ENCODE measurements around the gene ANKRD13B. TPM values are rescaled to one million over a fixed set of nuclear protein-coding genes. Genes with fewer than 3 reads are reported as not detected.

ANKRD13B gene
- total and polyA plus RNA-seq, 2 of the 13 experiments (the other 11 are each of a cell fraction or from before 2014, with no cell fraction given) = 1.7 to 1.8 TPM

GRCh38 chr17:29593591-29594518 lies 923 bp downstream of the ANKRD13B start (continued):
- TF ChIP-seq MYPOP (CRISPR knock-in tag; IDR thresholded peaks at IDR 0.05) (0 out of 2 replicates have a peak, but pooled peaks have one; percentile 22), ZNF235 (CRISPR knock-in tag; IDR thresholded peaks at IDR 0.05; ENCODE audit: borderline replicate concordance) (no peak), ATAD3A (CRISPR knock-in tag; IDR thresholded peaks at IDR 0.05) (peak; percentile 94; the same call in 1 of the 2 replicates), ZNF790 (CRISPR knock-in tag; IDR thresholded peaks at IDR 0.05; ENCODE audit: borderline replicate concordance) (no peak), ZBTB38 (CRISPR knock-in tag; IDR thresholded peaks at IDR 0.05) (no peak), GPBP1L1 (CRISPR knock-in tag; IDR thresholded peaks at IDR 0.05) (no peak), ZNF503 (CRISPR knock-in tag; IDR thresholded peaks at IDR 0.05) (no peak), FOXA1 (IDR thresholded peaks at IDR 0.05) (no peak), FOXA1 (CRISPR knock-in tag; IDR thresholded peaks at IDR 0.05) (no peak), HNRNPLL (IDR thresholded peaks at IDR 0.05; ENCODE audit: low read depth, low read length, poor library complexity, severe bottlenecking) (peak; percentile 16), ZBTB7B (CRISPR knock-in tag; IDR thresholded peaks at IDR 0.05) (peak; percentile 57; the same call in 1 of the 2 replicates), ZNF775 (CRISPR knock-in tag; IDR thresholded peaks at IDR 0.05; ENCODE audit: borderline replicate concordance) (no peak), MAFG (CRISPR knock-in tag; IDR thresholded peaks at IDR 0.05) (no peak), STAT5B (CRISPR knock-in tag; IDR thresholded peaks at IDR 0.05) (0 out of 2 replicates have a peak, but pooled peaks have one; percentile 74), SAP130 (CRISPR knock-in tag; IDR thresholded peaks at IDR 0.05; ENCODE audit: low read depth) (peak; percentile 67; the same call in 1 of the 2 replicates), HOMEZ (CRISPR knock-in tag; IDR thresholded peaks at IDR 0.05; ENCODE audit: low read depth) (no peak), ZNF850 (CRISPR knock-in tag; conservative IDR thresholded peaks at IDR 0.05) (no peak), ZNF446 (CRISPR knock-in tag; IDR thresholded peaks at IDR 0.05) (no peak), SRF (IDR thresholded peaks at IDR 0.05; ENCODE audit: low read depth, low read length) (no peak), NCOA2 (CRISPR knock-in tag; IDR thresholded peaks at IDR 0.05) (0 out of 2 replicates have a peak, but pooled peaks have one; percentile 19), ZFP36 (IDR thresholded peaks at IDR 0.05; ENCODE audit: borderline replicate concordance, low read depth, low read length, partially characterized antibody) (no peak), ZNF331 (CRISPR knock-in tag; IDR thresholded peaks at IDR 0.05) (peak; percentile 38; the same call in 1 of the 2 replicates), MAX (IDR thresholded peaks at IDR 0.05) (peak; percentile 34; the same call in 1 of the 2 replicates), MTA1 (CRISPR knock-in tag; IDR thresholded peaks at IDR 0.05; ENCODE audit: borderline replicate concordance) (no peak), MTA3 (CRISPR knock-in tag; IDR thresholded peaks at IDR 0.05) (0 out of 2 replicates have a peak, but pooled peaks have one; percentile 83)

Data from HepG2 (cell line).